Heart left ventricle (tissue), 16 donors: Measurements from ENCODE around the gene PRDM16. TPM values are rescaled to one million over a fixed set of nuclear protein-coding genes. Genes with fewer than 3 reads are reported as not detected.

Experiments used
- ATAC-seq, 4 donors: fragments of 200-7000 bp; cut with Tn5 transposase; one replicate each; pipeline ENCODE4 v1.9.1; 2020 to 2022; ENCODE audit warnings: moderate library complexity in 4 of 4, mild to moderate bottlenecking in 3 of 4, moderate number of reproducible peaks in 1 of 4
- DNase-seq, 5 donors: peaks; one replicate each; pipeline ENCODE4 v3.0.0-alpha.2; 2020
- H3K27ac ChIP-seq, 12 donors: fragments of 200-600 bp; sonication (generic) in 4 of 12; one replicate each; pipeline versions ENCODE4 v1.5.0 to v1.8.0; 2016 to 2022; ENCODE audit warnings: mild to moderate bottlenecking in 2 of 12
- H3K27me3 ChIP-seq, 9 donors: fragments of 200-600 bp; sonication (generic) in 2 of 9; one replicate each; pipeline versions ENCODE4 v1.5.1 to v1.8.0; 2016 to 2022; ENCODE audit warnings: mild to moderate bottlenecking in 3 of 9
- H3K36me3 ChIP-seq, 9 donors: fragments of 200-600 bp; sonication (generic) in 2 of 9; one replicate each; pipeline versions ENCODE4 v1.5.0 to v1.8.0; 2018 to 2022; ENCODE audit warnings: mild to moderate bottlenecking in 2 of 9
- H3K4me1 ChIP-seq, 12 donors: fragments of 200-600 bp; sonication (generic) in 4 of 12; one replicate each; pipeline versions ENCODE4 v1.5.0 to v1.8.0; 2016 to 2022; ENCODE audit warnings: mild to moderate bottlenecking in 3 of 12
- H3K4me3 ChIP-seq, 12 donors: fragments of 200-600 bp; sonication (generic) in 4 of 12; one replicate each; pipeline versions ENCODE4 v1.5.0 to v1.8.0; 2017 to 2022; ENCODE audit warnings: mild to moderate bottlenecking in 9 of 12, moderate library complexity in 4 of 12
- H3K9me3 ChIP-seq, 12 donors: fragments of 200-600 bp; sonication (generic) in 4 of 12; one replicate each; pipeline versions ENCODE4 v1.5.0 to v1.8.0; 2016 to 2022; ENCODE audit warnings: mild to moderate bottlenecking in 1 of 12
- POLR2A ChIP-seq, 2 donors: fragments of 450-650 bp; IDR thresholded peaks; one replicate each; pipeline ENCODE4 v1.6.1; 2017; ENCODE audit warnings: antibody characterized with exemption in 2 of 2, mild to moderate bottlenecking in 2 of 2, moderate library complexity in 2 of 2
- WGBS, 4 donors: extraction: QIAGEN DNeasy Blood & Tissue Kit in 2 of 4; methylation state at CpG; one replicate each; pipeline versions ENCODE4 v1.1.5 to v1.1.7; 2013 to 2018; 5-methylcytosine and 5-hydroxymethylcytosine counted together
- intact Hi-C, 10 donors: fragments of 100-400 bp; cut with DNase I; formaldehyde crosslinking; loops; one replicate each; pipeline versions ENCODE4 v1.11.1 to v1.14.2; 2022
- polyA plus RNA-seq, 2 donors: library from polyadenylated mRNA; stranded (reverse); fragments of 200-250 nt; gene quantifications; one replicate each; pipeline ENCODE4 v1.2.3, GENCODE V29; 2013
- total RNA-seq, 9 donors: library from RNA; depleted of rRNA in 2 of 9; stranded (reverse); fragments of >200 nt in 2 of 9; fragmentation: NEBNext Ultra II Directional in 3 of 9; extraction: Animal tissue kit (Norgen Biotek cat#: 25700) in 3 of 9; gene quantifications; one replicate each; pipeline versions ENCODE4 v1.1.0 to v1.2.4, GENCODE V29; 2016 to 2023
- TF ChIP-seq, protein P1 (sequence below), 12 donors: fragments of 200-600 bp; sonication (generic) in 4 of 12; IDR thresholded peaks; one replicate each; pipeline versions ENCODE4 v1.5.0 to v1.8.0; 2018 to 2022; ENCODE audit warnings: antibody characterized with exemption in 12 of 12, mild to moderate bottlenecking in 5 of 12
- donor health status: ischemic (EF 13 %, LVEDD 7.1; RV severe dilation, severe dysfunction).
- donor health status: healthy with polysubstance abuse.
- donor health status: DM: no; HTN: yes; CAD: no.
- donor health status: DM: no; HTN: no; CAD: no.
- donor health status: ischemic (EF 25% LVEDD 6.9; RV normal size, moderate dysfunction).
- donor health status: ischemic (EF 25% LVEDD 5.7; RV mildly dilated, moderate dysfunction).
- donor health status: healthy.
- donor health status: DM: yes; HTN: yes; CAD: no.
- donor health status: ischemic (EF 35%, LVEDD 5.7; RV mildly dilated, moderate dysfunction).
- donor health status: nonischemic (EF 11% LVEDD 7.7; RV severe dilation, severe dysfunction).
- donor health status: DM: yes; HTN: yes; CAD: no.
- donor health status: PGD.
- donor health status: ischemic (EF 29% LVEDD 5.4; RV normal size, mild dysfunction).
- donor health status: nonischemic (EF 23%, LVEDD 6.1; RV moderate dilation, normal function).

PRDM16 gene
- total and polyA plus RNA-seq, 11 donors, result 6.0 to 22.7 (median 14.0) TPM

DNA sequence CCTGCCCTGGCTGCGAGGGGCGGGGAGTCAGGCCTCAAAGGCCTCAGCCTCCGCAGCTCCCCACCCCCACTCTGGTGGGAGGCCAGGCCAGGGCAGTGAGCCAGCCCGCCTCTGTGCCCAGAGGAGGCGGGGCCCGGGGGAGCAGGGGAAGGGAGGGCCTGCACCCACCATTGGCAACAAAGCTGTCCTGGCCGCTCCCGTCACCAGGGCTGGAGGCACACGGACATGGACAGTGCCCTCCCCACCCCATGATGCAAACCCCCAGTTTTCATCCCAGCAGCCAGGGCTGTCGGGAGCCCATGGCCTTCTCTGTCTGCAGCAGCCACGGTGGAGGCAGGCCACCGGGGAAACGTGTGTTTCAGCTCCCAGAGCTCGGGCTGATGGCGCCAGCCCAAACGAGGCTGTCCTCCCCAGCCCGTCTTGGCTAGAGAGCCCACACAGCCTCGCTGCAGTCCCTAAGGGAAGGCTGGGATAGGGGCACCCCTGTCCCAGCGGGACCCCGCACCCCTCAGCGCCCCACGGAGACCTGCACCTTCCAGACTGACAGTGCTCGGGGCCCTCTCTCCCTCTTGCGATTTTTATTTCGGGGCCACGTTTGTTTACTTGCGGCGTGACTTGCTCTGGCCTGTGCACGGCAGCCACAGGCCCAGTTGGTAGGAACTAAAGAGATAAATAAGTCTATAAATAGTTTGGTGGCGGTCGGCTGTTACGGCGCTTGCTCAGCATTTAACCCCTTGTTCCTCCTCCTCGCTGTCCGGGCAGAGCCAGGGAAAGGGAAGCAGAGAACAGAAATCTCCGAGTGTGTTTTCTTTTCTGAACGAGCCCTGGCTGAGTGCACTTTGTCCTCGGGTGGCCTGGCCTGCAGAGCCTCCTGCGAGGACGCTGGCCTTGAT, 101.8 kb downstream of the PRDM16 start:
- Histone ChIP-seq H3K4me1 (peaks cover 7 to 73% (median 53%) of the 10 kb centered on the region in 12 donors), H3K9me3 (no peaks in the 10 kb centered on the region), H3K4me3 (peak overlapping the region in 11 of 12 donors; percentile 22 to 58 (median 44)), H3K27ac (peak overlapping the region; percentile 71 to 98 (median 89)), H3K36me3 (no peaks in the 10 kb centered on the region), H3K27me3 (peaks cover 0 to 4% (median 0%) of the 10 kb centered on the region in 9 donors)
- 2 to 7% (median 3%) methylated on average over 22 to 40 of the region's 40 CpGs for WGBS, 4 donors
- ATAC-seq, result peak; percentile 82 to 92 (median 87)
- TF ChIP-seq, protein P1, sequence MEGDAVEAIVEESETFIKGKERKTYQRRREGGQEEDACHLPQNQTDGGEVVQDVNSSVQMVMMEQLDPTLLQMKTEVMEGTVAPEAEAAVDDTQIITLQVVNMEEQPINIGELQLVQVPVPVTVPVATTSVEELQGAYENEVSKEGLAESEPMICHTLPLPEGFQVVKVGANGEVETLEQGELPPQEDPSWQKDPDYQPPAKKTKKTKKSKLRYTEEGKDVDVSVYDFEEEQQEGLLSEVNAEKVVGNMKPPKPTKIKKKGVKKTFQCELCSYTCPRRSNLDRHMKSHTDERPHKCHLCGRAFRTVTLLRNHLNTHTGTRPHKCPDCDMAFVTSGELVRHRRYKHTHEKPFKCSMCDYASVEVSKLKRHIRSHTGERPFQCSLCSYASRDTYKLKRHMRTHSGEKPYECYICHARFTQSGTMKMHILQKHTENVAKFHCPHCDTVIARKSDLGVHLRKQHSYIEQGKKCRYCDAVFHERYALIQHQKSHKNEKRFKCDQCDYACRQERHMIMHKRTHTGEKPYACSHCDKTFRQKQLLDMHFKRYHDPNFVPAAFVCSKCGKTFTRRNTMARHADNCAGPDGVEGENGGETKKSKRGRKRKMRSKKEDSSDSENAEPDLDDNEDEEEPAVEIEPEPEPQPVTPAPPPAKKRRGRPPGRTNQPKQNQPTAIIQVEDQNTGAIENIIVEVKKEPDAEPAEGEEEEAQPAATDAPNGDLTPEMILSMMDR (IDR thresholded peaks at IDR 0.05), result no peak
- TF ChIP-seq POLR2A (IDR thresholded peaks at IDR 0.05), result no peak
- DNase-seq, result peak; percentile 85 to 92 (median 85)
- intact Hi-C loops, result loop anchor here in 5 of 10 donors (5.0 to 10.0 kb wide), 6 partner anchors 94 to 114 kb away; partner anchors contain the start of gene PRDM16 (in 1 of the 5)

DNA sequence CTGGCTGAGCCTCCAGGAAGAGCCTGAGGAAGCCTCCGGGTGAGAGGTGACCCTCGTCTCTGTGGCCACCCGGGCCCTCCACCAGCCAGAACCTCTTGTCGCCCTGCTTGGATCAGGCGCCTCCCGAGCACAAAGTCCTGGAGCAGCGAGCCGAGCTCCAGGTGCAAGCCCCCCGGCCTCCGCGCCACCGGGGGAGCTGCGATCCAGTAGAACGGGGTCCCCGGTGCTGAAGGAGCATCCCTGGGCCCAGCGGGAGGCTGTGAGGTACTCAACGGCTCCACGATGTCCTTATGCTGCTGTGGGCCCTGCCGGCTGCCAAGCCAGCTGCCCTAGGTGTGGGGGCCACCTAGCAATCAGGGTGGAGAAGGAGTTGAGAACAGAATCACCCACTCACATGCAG, 102.8 kb downstream of the PRDM16 start:
- Histone ChIP-seq H3K27ac (peak overlapping the region in 11 of 12 donors; percentile 71 to 98 (median 88)), H3K27me3 (peaks cover 0 to 4% (median 0%) of the 10 kb centered on the region in 9 donors), H3K36me3 (no peaks in the 10 kb centered on the region), H3K4me1 (peaks cover 7 to 74% (median 53%) of the 10 kb centered on the region in 12 donors), H3K9me3 (no peaks in the 10 kb centered on the region), H3K4me3 (peak overlapping the region in 3 of 12 donors; percentile 46 to 51 (median 47))
- DNase-seq (no peak), ATAC-seq (no peak)
- intact Hi-C loops, result loop anchor here in 5 of 10 donors (5.0 to 10.0 kb wide), 6 partner anchors 94 to 113 kb away; partner anchors contain the start of gene PRDM16 (in 1 of the 5)
- WGBS, 4 donors, result 68 to 92% (median 75%) methylated on average over 5 to 19 of the region's 19 CpGs
- TF ChIP-seq, protein P1 (IDR thresholded peaks at IDR 0.05), result no peak
- TF ChIP-seq POLR2A (IDR thresholded peaks at IDR 0.05), result no peak

- Histone ChIP-seq H3K9me3 (no peaks in the 10 kb centered on the region), H3K27me3 (peaks cover 0 to 4% (median 0%) of the 10 kb centered on the region in 9 donors), H3K27ac (peak overlapping the region in 3 of 12 donors; percentile 88 to 95 (median 93)), H3K4me3 (no peak overlapping the region), H3K4me1 (peaks cover 7 to 74% (median 53%) of the 10 kb centered on the region in 12 donors), H3K36me3 (no peaks in the 10 kb centered on the region)
- DNase-seq (no peak), ATAC-seq (no peak)
- 76 to 80% (median 77%) methylated on average over 34 of the region's 34 CpGs for WGBS, 4 donors
- TF ChIP-seq, protein P1 (IDR thresholded peaks at IDR 0.05), result no peak
- no peak for TF ChIP-seq POLR2A (IDR thresholded peaks at IDR 0.05)
- intact Hi-C loops, result loop anchor here in 5 of 10 donors (5.0 to 10.0 kb wide), 6 partner anchors 95 to 112 kb away; partner anchors contain the start of gene PRDM16 (in 1 of the 5)
Measured at GRCh38 chr1:3172431-3173380, 103.7 kb downstream of the PRDM16 start.
